HG02840 (cell line): Measurements from ENCODE around the gene RAMAC.
A peak's percentile ranks its signal among the peaks of the same experiment; 100 is the strongest.
"Not testable (repeated sequence)": the region's sequence is repeated elsewhere in the genome, so short reads cannot be mapped to it uniquely, and the experiment has no call there.

Source experiments
- ATAC-seq: cut with Tn5 transposase; IDR thresholded peaks from one replicate; pipeline ENCODE4 v1.9.1; 2021; ENCODE audit warnings: mild to moderate bottlenecking, moderate library complexity, moderate number of reproducible peaks; ENCODE audit not compliant: unreplicated experiment, low FRiP score

Gene RAMAC

GRCh38 chr15:82985688-82986441 lies at the start of gene RAMAC:
Gene RAMAC, plus strand, starts transcription at chr15:82986210. Its CDS starts 2,809 bp downstream, at chr15:82989019.
- peak; percentile 91 for ATAC-seq

DNA sequence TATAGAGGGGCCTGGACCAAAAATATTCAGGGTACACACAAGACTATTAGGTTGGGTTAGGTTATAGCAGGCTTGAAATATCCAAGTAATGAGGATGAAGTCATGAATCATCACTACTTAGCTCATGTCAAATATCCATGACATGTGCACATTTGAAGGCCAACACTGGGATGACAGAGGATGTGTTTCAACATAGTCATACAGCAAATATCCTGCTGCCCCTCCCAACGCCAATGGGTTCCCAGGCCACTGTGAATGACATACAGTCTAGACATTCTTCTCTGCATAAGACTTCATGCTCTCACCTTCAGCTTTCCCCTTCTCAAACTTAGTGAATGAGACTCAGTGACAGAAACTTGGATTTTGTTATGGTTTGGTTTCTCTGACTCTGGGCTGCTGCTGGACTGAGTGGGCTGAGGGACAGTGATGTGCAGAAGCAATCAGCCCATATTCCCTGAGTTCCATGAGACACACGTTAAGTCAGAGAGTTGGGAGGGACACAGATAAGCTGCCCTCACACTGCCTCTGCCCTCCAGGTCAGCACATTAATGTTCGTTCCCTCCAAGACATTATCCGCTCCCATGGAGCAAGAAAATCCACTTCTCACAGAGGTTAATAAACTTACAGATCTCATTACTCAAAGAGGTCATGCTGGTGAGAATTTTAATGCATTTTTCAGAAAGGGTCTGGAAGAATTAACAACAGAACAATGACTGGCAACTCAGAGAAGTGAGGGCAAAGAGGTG lies 48.9 kb upstream of the RAMAC start:
- no peak for ATAC-seq

- ATAC-seq: no peak
Measured at GRCh38 chr15:82937712-82938058, 48.3 kb upstream of the RAMAC start.

GRCh38 chr15:82939678-82940077 lies 46.3 kb upstream of the RAMAC start:
- ATAC-seq: not testable (repeated sequence)

GRCh38 chr15:82942691-82943090 lies 43.3 kb upstream of the RAMAC start:
- no peak for ATAC-seq

DNA sequence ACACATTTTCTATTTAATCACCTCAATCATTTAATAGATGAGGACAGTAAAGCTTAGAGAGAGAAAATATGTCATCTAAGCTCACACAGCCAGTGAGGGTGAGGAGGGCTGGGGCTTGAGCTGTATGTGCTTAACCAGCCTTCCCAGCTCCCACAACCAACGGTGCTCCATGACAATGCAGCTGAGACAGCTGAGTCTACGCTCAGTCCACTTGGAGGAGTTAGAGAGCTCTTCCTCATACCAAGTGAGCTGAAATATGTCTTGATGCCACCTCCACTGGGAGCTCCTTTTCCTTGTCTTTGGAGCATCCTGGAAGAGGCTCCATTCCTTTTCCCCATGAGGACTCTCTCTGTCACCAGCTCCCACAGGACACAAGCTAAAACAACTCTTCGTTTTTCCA lies 42.8 kb upstream of the RAMAC start:
- no peak for ATAC-seq

- no peak for ATAC-seq
Measured at GRCh38 chr15:82944056-82944455, 42.0 kb upstream of the RAMAC start.

- ATAC-seq: no peak
Measured at GRCh38 chr15:82944821-82945220, 41.2 kb upstream of the RAMAC start.

DNA sequence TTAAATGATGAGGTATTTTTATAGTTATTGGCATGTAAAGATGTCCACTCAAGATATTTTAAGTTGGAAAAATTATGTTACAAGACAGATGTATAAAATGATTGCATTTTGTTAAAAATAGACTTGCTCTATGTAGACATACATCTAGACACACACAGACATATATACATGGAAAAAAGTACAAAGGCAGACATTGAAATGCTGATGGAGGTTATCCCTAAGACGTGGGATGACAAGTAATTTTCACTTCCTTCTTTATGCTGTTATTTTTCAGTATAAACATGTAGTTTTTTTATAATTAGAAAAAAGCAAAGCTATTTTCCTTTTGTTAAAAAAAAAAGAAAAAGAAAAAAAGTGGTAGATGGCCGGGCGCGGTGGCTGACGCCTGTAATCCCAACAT lies 40.7 kb upstream of the RAMAC start:
- ATAC-seq: no peak

GRCh38 chr15:82946155-82946701 lies 39.8 kb upstream of the RAMAC start:
- no peak for ATAC-seq

DNA sequence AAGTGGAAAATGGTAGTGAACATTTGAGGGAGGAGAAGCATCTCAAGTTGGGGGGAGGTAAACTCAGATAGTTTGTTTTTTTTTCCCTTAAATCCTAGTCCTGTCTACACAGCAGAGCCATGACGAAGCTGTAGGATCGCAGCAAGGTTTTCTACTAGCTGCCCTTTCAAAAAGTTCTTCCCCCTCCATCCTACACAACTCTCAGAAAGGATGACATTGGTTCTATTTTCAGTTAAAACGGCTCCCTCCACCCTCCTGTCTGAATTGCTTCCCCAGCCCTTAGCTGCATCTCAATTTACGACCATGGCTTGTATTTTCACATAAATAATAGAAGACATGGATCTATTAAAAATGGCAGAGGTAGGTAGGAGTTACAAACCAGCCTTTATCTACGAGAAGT lies 35.7 kb upstream of the RAMAC start:
- ATAC-seq: no peak

DNA sequence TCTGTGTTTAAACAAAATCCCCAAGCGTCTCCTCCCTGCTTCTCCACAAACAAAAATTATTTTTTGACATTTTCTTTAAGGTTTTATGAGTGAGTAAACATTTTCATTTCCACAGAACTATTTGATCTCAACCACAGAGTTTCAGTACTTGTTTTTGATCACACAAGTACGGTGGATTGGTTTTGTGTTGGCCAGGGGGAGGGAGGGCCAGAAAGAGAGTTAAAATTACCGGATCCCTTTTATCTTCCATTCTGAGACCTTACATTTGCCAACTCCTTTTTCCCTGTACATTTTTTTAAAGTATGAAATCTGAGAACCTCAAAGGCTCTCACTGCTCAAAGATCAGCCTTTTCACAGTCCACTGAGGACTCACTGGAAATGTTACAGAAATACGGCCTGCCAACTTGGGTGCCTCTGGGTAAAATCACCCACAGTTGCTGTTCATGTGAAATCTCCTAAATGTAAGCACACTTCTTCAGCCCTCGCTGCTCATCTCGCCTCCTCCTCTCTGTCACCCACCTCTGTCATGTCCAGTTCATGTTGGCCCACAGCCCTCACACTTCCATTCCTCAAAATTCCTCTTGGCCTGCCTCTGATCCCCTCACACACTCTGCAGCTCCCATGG lies 35.2 kb upstream of the RAMAC start:
- no peak for ATAC-seq

DNA sequence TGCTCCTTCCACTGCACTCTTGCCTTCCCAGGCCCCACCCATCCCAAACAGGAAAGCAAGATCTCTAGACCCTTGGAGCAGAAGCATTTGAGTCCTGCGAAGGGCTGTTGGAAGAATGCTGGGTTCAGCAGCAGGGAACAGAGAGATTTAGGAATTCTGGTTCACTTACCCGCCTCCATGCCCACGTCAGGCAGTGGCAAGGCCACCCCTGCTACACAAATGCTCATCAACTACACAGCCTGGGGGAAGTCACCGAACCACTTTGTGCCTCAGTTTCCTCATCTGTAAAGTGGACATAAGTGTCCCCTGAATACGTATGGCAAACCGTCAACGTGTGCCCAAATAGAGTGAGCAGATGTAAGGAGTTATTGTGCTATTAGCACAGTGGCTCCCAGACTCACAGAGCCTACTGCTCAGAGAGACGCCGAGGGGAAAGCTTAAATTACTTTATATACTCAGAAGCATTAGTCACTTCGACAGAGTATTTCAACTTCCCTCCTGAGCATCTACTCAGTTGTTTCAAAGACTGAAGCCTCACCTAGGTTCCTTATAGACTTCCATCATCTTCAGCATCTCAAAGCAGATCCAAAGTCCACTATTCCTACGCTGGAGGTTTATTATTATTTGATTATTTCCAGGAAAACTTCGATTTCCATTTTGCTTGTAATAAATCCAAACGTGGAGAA lies 34.4 kb upstream of the RAMAC start:
- ATAC-seq: no peak

DNA sequence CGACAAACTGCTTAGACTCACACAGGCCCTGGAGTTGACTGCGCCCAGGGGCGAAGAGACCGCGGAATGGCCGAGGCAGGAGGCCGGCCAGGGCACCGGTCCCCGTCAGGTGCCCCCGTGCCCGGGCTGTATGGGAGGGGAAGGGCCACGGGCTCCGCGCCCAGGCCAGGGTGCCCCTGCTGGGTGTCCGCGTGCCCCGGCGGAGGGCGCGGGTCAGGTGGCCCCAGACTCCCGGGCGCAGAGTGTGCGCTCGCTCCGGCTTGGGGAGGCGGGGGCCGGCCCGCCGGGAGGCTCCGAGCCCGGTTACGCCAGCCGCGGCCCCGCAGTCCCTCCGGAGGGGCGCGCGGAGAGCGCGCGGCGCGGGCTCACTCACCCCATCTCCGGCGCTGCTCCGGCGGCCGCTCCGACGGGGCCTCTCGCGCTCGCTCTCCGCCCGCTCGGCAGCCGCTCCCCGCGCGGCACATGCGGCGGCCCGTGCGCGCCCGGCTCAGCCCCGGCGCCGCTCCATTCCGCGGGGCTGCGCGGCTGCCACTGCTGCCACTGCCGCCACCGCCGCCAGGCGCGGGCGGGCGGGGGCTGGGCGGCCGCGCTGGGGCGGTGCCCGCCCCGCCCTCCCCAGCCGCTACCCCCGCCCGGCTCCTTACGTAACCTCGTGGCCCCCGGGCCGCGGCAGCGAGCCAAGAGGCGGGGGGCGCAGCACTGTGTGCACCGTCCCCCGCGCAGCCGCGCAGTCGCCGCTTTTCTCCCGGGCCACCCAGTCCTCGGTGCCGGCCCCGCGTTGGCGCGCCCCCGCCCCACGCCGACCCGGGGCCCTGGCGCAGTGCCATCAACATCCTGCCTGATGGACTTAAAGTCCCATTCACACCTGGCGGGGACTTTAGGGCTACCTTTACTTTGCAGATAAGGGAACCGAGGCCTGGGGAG lies 33.6 kb upstream of the RAMAC start, which contains the start of gene HOMER2:
Gene HOMER2, minus strand, starts transcription at position 563 of the 924 bp plus-strand sequence. Its CDS starts 185 bp downstream, at position 378.
- ATAC-seq: no peak

DNA sequence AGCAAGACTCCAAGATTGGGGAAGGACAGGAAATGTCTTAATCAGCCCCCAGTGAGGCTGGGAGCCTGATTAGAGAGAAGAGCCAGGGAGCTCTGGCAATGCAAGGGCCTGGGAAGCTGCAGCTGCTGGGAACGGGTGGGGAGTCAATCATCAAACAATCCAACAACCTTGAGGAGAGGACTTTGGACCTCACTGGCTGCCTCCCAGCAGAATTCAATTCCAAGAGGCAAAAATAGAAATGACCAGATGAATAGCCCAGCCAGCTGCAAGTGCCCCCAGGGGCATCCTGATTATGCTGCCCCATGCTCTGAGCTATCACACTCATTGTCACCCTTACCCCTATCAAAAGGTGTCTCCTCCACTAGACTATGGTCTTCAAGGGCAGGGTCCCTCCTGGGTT lies 27.4 kb upstream of the RAMAC start:
- ATAC-seq: no peak

GRCh38 chr15:82959423-82959822 lies 26.6 kb upstream of the RAMAC start:
- no peak for ATAC-seq

GRCh38 chr15:82960766-82961165 lies 25.2 kb upstream of the RAMAC start:
- no peak for ATAC-seq

- no peak for ATAC-seq
Measured at GRCh38 chr15:82963471-82964341, 22.3 kb upstream of the RAMAC start.

- no peak for ATAC-seq
Measured at GRCh38 chr15:82964890-82965289, 21.1 kb upstream of the RAMAC start.
